H1 (cell line): ENCODE measurements around the gene STX11. TPM values are rescaled to one million over a fixed set of nuclear protein-coding genes. Genes with fewer than 3 reads are reported as not detected.

ENCODE experiments used
- CTCF ChIA-PET: fragments of 300-600 bp; sonication (Branson Sonifier 250); formaldehyde crosslinking; loops from one replicate; lab custom pipeline; 2021; ENCODE audit not compliant: partially characterized antibody; lab: Charles Lee
- POLR2A ChIA-PET: fragments of 300-600 bp; sonication (Branson Sonifier 250); formaldehyde crosslinking; loops from one replicate; lab custom pipeline; 2021; ENCODE audit warnings: inconsistent platforms; ENCODE audit not compliant: partially characterized antibody; lab: Charles Lee
- DNase-seq, 2 experiments: peaks; one replicate each; pipeline versions ENCODE4 v3.0.0 to v3.0.0-alpha.2; 2010 to 2022; ENCODE audit warnings: low spot score in 2 of 2, low read depth in 1 of 2, mixed read lengths in 1 of 2
- FAIRE-seq: peaks from 2 replicates; lab custom pipeline; 2011; peaks lifted over from hg19 to GRCh38; lab: Jason Lieb, UNC
- H2AFZ ChIP-seq: 2 replicates; pipeline ENCODE4 v1.8.1; 2012; ENCODE audit warnings: low read length, inconsistent platforms
- H2AK5ac ChIP-seq: 2 replicates; pipeline ENCODE4 v1.6.1; 2013; ENCODE audit warnings: low read depth, low read length
- H2BK120ac ChIP-seq: replicated peaks from 2 replicates; pipeline ENCODE3; 2013; ENCODE audit warnings: low read depth, low read length, inconsistent platforms
- H2BK12ac ChIP-seq: 2 replicates; pipeline ENCODE4 v1.6.1; 2013; ENCODE audit warnings: low read depth, low read length
- H2BK15ac ChIP-seq: 2 replicates; pipeline ENCODE4 v1.6.1; 2013; ENCODE audit warnings: low read length
- H2BK20ac ChIP-seq: 2 replicates; pipeline ENCODE4 v1.6.1; 2013; ENCODE audit warnings: low read length
- H2BK5ac ChIP-seq: 2 replicates; pipeline ENCODE4 v1.6.1; 2013; ENCODE audit warnings: low read depth, low read length
- H3K14ac ChIP-seq: 2 replicates; pipeline ENCODE4 v1.6.1; 2013; ENCODE audit warnings: inconsistent platforms; ENCODE audit not compliant: insufficient read length
- H3K18ac ChIP-seq: 2 replicates; pipeline ENCODE4 v1.6.1; 2013; ENCODE audit warnings: low read length; ENCODE audit errors: extremely low read depth
- H3K23ac ChIP-seq: 2 replicates; pipeline ENCODE4 v1.6.1; 2013; ENCODE audit warnings: inconsistent platforms; ENCODE audit not compliant: insufficient read length
- H3K23me2 ChIP-seq: 2 replicates; pipeline ENCODE4 v1.6.1; 2013; ENCODE audit warnings: low read depth, low read length
- H3K27ac ChIP-seq: 2 replicates; pipeline ENCODE4 v1.6.1; 2011; ENCODE audit warnings: low read depth, low read length, inconsistent platforms
- H3K27me3 ChIP-seq, 4 experiments: replicated peaks in 1 of 4; 1 replicate in 1 of 4; 2 replicates in 3 of 4; pipeline versions ENCODE4 v1.6.1 to v1.8.1; 2011 to 2013; ENCODE audit warnings: low read length in 3 of 4, mild to moderate bottlenecking in 3 of 4, inconsistent platforms in 2 of 4, mixed read lengths in 2 of 4, moderate library complexity in 1 of 4; ENCODE audit not compliant: control insufficient read depth in 3 of 4, insufficient read depth in 3 of 4; ENCODE audit errors: extremely low read depth in 1 of 4
- H3K36me3 ChIP-seq, 4 experiments: 2 replicates each; pipeline versions ENCODE4 v1.6.1 to v1.8.1; 2011 to 2013; ENCODE audit warnings: mild to moderate bottlenecking in 4 of 4, low read length in 3 of 4, moderate library complexity in 2 of 4, control low read depth in 1 of 4, inconsistent platforms in 1 of 4; ENCODE audit not compliant: insufficient read depth in 4 of 4, control insufficient read depth in 2 of 4
- H3K4ac ChIP-seq: replicated peaks from 2 replicates; pipeline ENCODE3; 2013; ENCODE audit warnings: low read length, low read depth, mixed read lengths, inconsistent platforms; ENCODE audit not compliant: insufficient read length
- H3K4me1 ChIP-seq, 4 experiments: replicated peaks in 1 of 4; 1 replicate in 1 of 4; 2 replicates in 3 of 4; pipeline versions ENCODE4 v1.6.1 to v1.8.1; 2011 to 2013; ENCODE audit warnings: low read length in 3 of 4, inconsistent platforms in 2 of 4, mixed read lengths in 1 of 4; ENCODE audit not compliant: insufficient read depth in 4 of 4, control insufficient read depth in 3 of 4
- H3K4me2 ChIP-seq, 2 experiments: 2 replicates each; pipeline versions ENCODE4 v1.6.1 to v1.8.1; 2011 to 2013; ENCODE audit warnings: low read depth in 2 of 2, low read length in 2 of 2, control low read depth in 1 of 2, inconsistent platforms in 1 of 2, mild to moderate bottlenecking in 1 of 2; ENCODE audit not compliant: insufficient read depth in 1 of 2
- H3K4me3 ChIP-seq, 4 experiments: fragments of 200-600, 300-600 bp in 1 of 4; sonication (generic), shearing (Covaris generic), sonication (Bioruptor Twin) in 1 of 4; 2 replicates each; pipeline versions ENCODE4 v1.5.1 to v1.8.1; 2011 to 2016; ENCODE audit warnings: low read length in 4 of 4, low read depth in 3 of 4, control low read depth in 2 of 4, inconsistent platforms in 2 of 4, mild to moderate bottlenecking in 2 of 4, mixed read lengths in 1 of 4, moderate library complexity in 1 of 4; ENCODE audit not compliant: insufficient read depth in 2 of 4; ENCODE audit errors: extremely low read depth in 1 of 4
- H3K56ac ChIP-seq: replicated peaks from 2 replicates; pipeline ENCODE3; 2013; ENCODE audit warnings: low read depth, mild to moderate bottlenecking, mixed read lengths, low read length, inconsistent platforms; ENCODE audit not compliant: insufficient read length
- H3K79me1 ChIP-seq: 2 replicates; pipeline ENCODE4 v1.6.1; 2013; ENCODE audit warnings: low read depth, low read length, control low read depth
- H3K79me2 ChIP-seq, 2 experiments: 2 replicates each; pipeline versions ENCODE4 v1.6.1 to v1.8.1; 2012 to 2013; ENCODE audit warnings: low read length in 2 of 2, mild to moderate bottlenecking in 2 of 2, inconsistent platforms in 1 of 2; ENCODE audit not compliant: insufficient read depth in 2 of 2, control insufficient read depth in 1 of 2
- H3K9ac ChIP-seq, 4 experiments: replicated peaks in 1 of 4; 1 replicate in 1 of 4; 2 replicates in 3 of 4; pipeline versions ENCODE4 v1.6.1 to v1.8.1; 2011 to 2013; ENCODE audit warnings: low read depth in 3 of 4, low read length in 3 of 4, control low read depth in 2 of 4, mild to moderate bottlenecking in 2 of 4, moderate library complexity in 2 of 4, inconsistent platforms in 1 of 4; ENCODE audit errors: extremely low read depth in 1 of 4
- H3K9me3 ChIP-seq, 2 experiments: 2 replicates each; pipeline versions ENCODE4 v1.6.1 to v1.8.1; 2012 to 2013; ENCODE audit warnings: mild to moderate bottlenecking in 2 of 2, moderate library complexity in 2 of 2, control low read depth in 1 of 2, inconsistent platforms in 1 of 2, low read depth in 1 of 2, low read length in 1 of 2, mixed read lengths in 1 of 2; ENCODE audit not compliant: insufficient read depth in 2 of 2
- H4K20me1 ChIP-seq, 2 experiments: replicated peaks in 1 of 2; 2 replicates each; pipeline versions ENCODE3 to v1.8.1; 2011 to 2013; ENCODE audit warnings: inconsistent platforms in 2 of 2, low read length in 2 of 2, mild to moderate bottlenecking in 1 of 2; ENCODE audit not compliant: insufficient read depth in 2 of 2, control insufficient read depth in 1 of 2
- H4K5ac ChIP-seq: 2 replicates; pipeline ENCODE4 v1.6.1; 2013; ENCODE audit warnings: low read length, low read depth, mixed read lengths, inconsistent platforms; ENCODE audit not compliant: insufficient read length
- H4K8ac ChIP-seq: 2 replicates; pipeline ENCODE4 v1.8.0; 2013; ENCODE audit warnings: mild to moderate bottlenecking, moderate library complexity, low read length, inconsistent platforms; ENCODE audit not compliant: insufficient read depth; ENCODE audit errors: extremely low read depth
- H4K91ac ChIP-seq: replicated peaks from 2 replicates; pipeline ENCODE3; 2013; ENCODE audit warnings: low read length, mixed read lengths, inconsistent platforms; ENCODE audit not compliant: insufficient read length
- FOSL1 ChIP-seq: IDR thresholded peaks from 2 replicates; pipeline ENCODE4 v1.6.1; 2011; ENCODE audit warnings: mild to moderate bottlenecking, low read depth, low read length, moderate library complexity; ENCODE audit not compliant: insufficient read depth
- ZNF274 ChIP-seq: IDR thresholded peaks from 2 replicates; pipeline ENCODE4 v1.7.0; 2012; ENCODE audit warnings: low read length, borderline replicate concordance; ENCODE audit errors: extremely low read depth
- WGBS, 2 experiments: shearing (Covaris generic) in 1 of 2; methylation state at CpG; one replicate each; pipeline versions ENCODE4 v1.1.6 to v1.1.7; 2013 to 2015; ENCODE audit warnings: low lambda C conversion rate in 2 of 2, mixed read lengths in 2 of 2, inconsistent platforms in 1 of 2, low coverage in 1 of 2, missing lambda C conversion rate in 1 of 2; ENCODE audit not compliant: insufficient replicate concordance in 2 of 2, insufficient coverage in 1 of 2, insufficient read length in 1 of 2; ENCODE audit errors: extremely low coverage in 1 of 2, missing lambda C conversion rate in 1 of 2; 5-methylcytosine and 5-hydroxymethylcytosine counted together
- polyA plus RNA-seq, 7 experiments: library from polyadenylated mRNA; depleted of rRNA in 3 of 7; stranded (reverse) in 5 of 7; unstranded in 2 of 7; fragments of >200 nt in 5 of 7; fragments of 200-250 nt in 2 of 7; gene quantifications; 1 replicate in 5 of 7; 2 replicates in 1 of 7; 4 replicates in 1 of 7; pipeline versions ENCODE4 v1.2.1 to v1.2.3, GENCODE V29; 2011 to 2013; ENCODE audit warnings: missing spikeins in 2 of 7, mixed read lengths in 2 of 7
- total RNA-seq: library from RNA; stranded (reverse); fragmentation: NEBNext Ultra II Directional; extraction: Animal tissue kit (Norgen Biotek cat#: 25700); gene quantifications from 2 replicates; pipeline ENCODE4 v1.2.1, GENCODE V29; 2021

The STX11 gene
- total and polyA plus RNA-seq, 2 of the 8 experiments (the other 6 are each of a cell fraction or from before 2014, with no cell fraction given), result 0.15 to 0.34 TPM

GRCh38 chr6:144113366-144113765, 37.0 kb upstream of the STX11 start:
- Histone ChIP-seq H4K20me1 (no peaks in the 10 kb centered on the region), H3K4me1 (no peaks in the 10 kb centered on the region), H2BK120ac (no peak overlapping the region), H4K91ac (no peak overlapping the region), H3K9me3 (no peaks in the 10 kb centered on the region), H3K56ac (no peak overlapping the region), H3K27ac (no peak overlapping the region), H3K23ac (no peak overlapping the region), H3K27me3 (no peaks in the 10 kb centered on the region), H2BK15ac (no peak overlapping the region), H3K79me2 (no peaks in the 10 kb centered on the region), H4K5ac (no peak overlapping the region), H2AFZ (no peak overlapping the region), H3K9ac (no peak overlapping the region), H3K4ac (no peak overlapping the region), H3K18ac (no peak overlapping the region), H4K8ac (no peak overlapping the region), H2BK12ac (no peak overlapping the region), H3K79me1 (no peaks in the 10 kb centered on the region), H2AK5ac (no peak overlapping the region), H2BK5ac (no peak overlapping the region), H3K4me2 (no peak overlapping the region), H3K4me3 (no peak overlapping the region), H3K23me2 (no peaks in the 10 kb centered on the region), H3K14ac (no peak overlapping the region), H3K36me3 (no peaks in the 10 kb centered on the region), H2BK20ac (no peak overlapping the region)
- DNase-seq (no peak), FAIRE-seq (no peak)
- CTCF ChIA-PET, result no interaction called here
- POLR2A ChIA-PET, result interaction anchor here (1.2 kb wide), 1 partner anchor 56 kb away, joined by 3 read pairs; no protein-coding TSS in a partner anchor
- WGBS, 2 experiments, result 88% methylated on average over 6 of the region's 6 CpGs; no CpG with 5 or more reads in 1 of the 2 experiments
- TF ChIP-seq ZNF274, result no peak
- TF ChIP-seq FOSL1, result no peak
